NCI-H1105 treated with DMSO at 0.1 percent for 48 hours (cell line): Measurements from ENCODE around the gene CEACAM6.
A peak's percentile ranks its signal among the peaks of the same experiment; 100 is the strongest.

Experiments
- DNase-seq: peaks from one replicate; lab custom pipeline; 2025; lab: John Stamatoyannopoulos, UW

CEACAM6 gene

GRCh38 chr19:41796362-41796761, 41.0 kb downstream of the CEACAM6 start, which contains the start of gene CEACAM3:
Gene CEACAM3 (plus strand): TSS chr19:41796587. CDS start chr19:41796678, 91 bp downstream.
- DNase-seq, result no peak

- DNase-seq, result no peak
Measured at GRCh38 chr19:41796901-41797300, 41.6 kb downstream of the CEACAM6 start.

GRCh38 chr19:41799444-41800000, 44.2 kb downstream of the CEACAM6 start:
- DNase-seq, result no peak

- DNase-seq, result no peak
Measured at GRCh38 chr19:41801031-41801430, 45.7 kb downstream of the CEACAM6 start.

- DNase-seq, result no peak
Measured at GRCh38 chr19:41801792-41802211, 46.5 kb downstream of the CEACAM6 start.

- DNase-seq, result no peak
Measured at GRCh38 chr19:41802770-41803169, 47.4 kb downstream of the CEACAM6 start.

GRCh38 chr19:41804336-41804735, 49.0 kb downstream of the CEACAM6 start:
- no peak for DNase-seq

GRCh38 chr19:41807176-41807575, 51.8 kb downstream of the CEACAM6 start:
- DNase-seq, result no peak

GRCh38 chr19:41808663-41809566, 53.6 kb downstream of the CEACAM6 start:
- DNase-seq, result no peak

GRCh38 chr19:41810301-41810700, 55.0 kb downstream of the CEACAM6 start:
- DNase-seq, result no peak

- no peak for DNase-seq
Measured at GRCh38 chr19:41811036-41811435, 55.7 kb downstream of the CEACAM6 start.

- DNase-seq, result no peak
Measured at GRCh38 chr19:41811981-41812380, 56.7 kb downstream of the CEACAM6 start.

- DNase-seq, result no peak
Measured at GRCh38 chr19:41813911-41814310, 58.6 kb downstream of the CEACAM6 start.

GRCh38 chr19:41815301-41815700, 60.0 kb downstream of the CEACAM6 start:
- DNase-seq, result no peak

GRCh38 chr19:41816761-41817160, 61.4 kb downstream of the CEACAM6 start:
- no peak for DNase-seq

- DNase-seq, result peak; percentile 64
Measured at GRCh38 chr19:41821003-41821735, 65.8 kb downstream of the CEACAM6 start.
